ENCODE data around the gene GSTM2.

GSTM2 gene

GRCh38 chr1:109712321-109712864 lies 44.5 kb downstream of the GSTM2 start:
- Histone ChIP-seq H3K9me3 (ENCODE audit: severe bottlenecking) (peaks cover 8% of the 10 kb centered on the region), H3K27ac (no peak overlapping the region), H3K27me3 (ENCODE audit: insufficient read depth, low read depth, severe bottlenecking) (no peaks in the 10 kb centered on the region), H3K36me3 (no peaks in the 10 kb centered on the region), H3K4me3 (ENCODE audit: low read depth, low read length) (no peak overlapping the region)
- DNase-seq: no peak
- no peak for TF ChIP-seq CTCF (IDR thresholded peaks at IDR 0.05; ENCODE audit: low read depth, low read length)

DNA sequence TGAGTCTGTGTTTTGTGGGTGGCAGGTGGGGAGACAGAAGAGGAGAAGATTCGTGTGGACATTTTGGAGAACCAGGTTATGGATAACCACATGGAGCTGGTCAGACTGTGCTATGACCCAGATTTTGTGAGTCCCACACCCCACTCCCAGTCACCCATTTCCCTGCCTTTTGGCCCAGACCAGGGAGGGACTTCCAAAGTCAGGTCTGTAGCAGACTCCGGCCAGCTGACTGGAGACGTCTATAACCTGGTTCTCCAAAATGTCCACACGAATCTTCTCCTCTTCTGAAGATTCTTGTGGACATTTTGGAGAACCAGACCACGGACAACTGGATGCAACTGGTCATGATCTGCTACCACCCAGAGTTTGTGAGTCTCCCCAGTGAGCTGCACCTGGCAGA lies 45.8 kb downstream of the GSTM2 start:
- Histone ChIP-seq H3K36me3 (no peaks in the 10 kb centered on the region), H3K27me3 (ENCODE audit: insufficient read depth, low read depth, severe bottlenecking) (no peaks in the 10 kb centered on the region), H3K9me3 (ENCODE audit: severe bottlenecking) (peaks cover 5% of the 10 kb centered on the region), H3K4me3 (ENCODE audit: low read depth, low read length) (no peak overlapping the region), H3K27ac (no peak overlapping the region)
- no peak for TF ChIP-seq CTCF (IDR thresholded peaks at IDR 0.05; ENCODE audit: low read depth, low read length)
- DNase-seq: no peak

- Histone ChIP-seq H3K9me3 (ENCODE audit: severe bottlenecking) (no peaks in the 10 kb centered on the region), H3K4me3 (ENCODE audit: low read depth, low read length) (no peak overlapping the region), H3K27ac (no peak overlapping the region), H3K36me3 (no peaks in the 10 kb centered on the region), H3K27me3 (ENCODE audit: insufficient read depth, low read depth, severe bottlenecking) (no peaks in the 10 kb centered on the region)
- no peak for DNase-seq
- no peak for TF ChIP-seq CTCF (IDR thresholded peaks at IDR 0.05; ENCODE audit: low read depth, low read length)
Observed at GRCh38 chr1:109714661-109715372, 47.0 kb downstream of the GSTM2 start.

DNA sequence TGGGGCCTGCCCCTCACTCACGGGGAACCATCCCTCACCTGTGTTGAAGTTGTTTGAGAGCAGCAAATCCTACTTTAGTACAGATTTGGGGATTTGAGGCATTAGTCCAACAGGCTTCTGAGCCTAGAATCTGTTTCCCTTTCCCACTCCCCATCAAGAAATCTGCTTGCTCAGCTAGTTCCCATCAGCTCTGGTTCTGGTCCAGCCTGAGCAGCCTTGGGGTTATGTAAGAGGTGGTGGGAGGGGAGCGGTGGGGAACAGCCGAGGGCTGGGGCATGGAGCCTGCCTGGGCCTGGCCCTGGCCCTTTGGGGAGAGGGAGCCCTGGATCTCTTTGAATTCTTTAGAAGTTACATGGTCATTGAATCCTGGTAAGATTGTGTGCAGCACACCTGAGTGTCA lies 48.3 kb downstream of the GSTM2 start:
- H3K4me3 ChIP-seq (ENCODE audit: low read depth, low read length): no peak overlapping the region
- no peaks in the 10 kb centered on the region for H3K9me3 ChIP-seq (ENCODE audit: severe bottlenecking)
- no peaks in the 10 kb centered on the region for H3K27me3 ChIP-seq (ENCODE audit: insufficient read depth, low read depth, severe bottlenecking)
- TF ChIP-seq CTCF (IDR thresholded peaks at IDR 0.05; ENCODE audit: low read depth, low read length): no peak
- H3K27ac ChIP-seq: no peak overlapping the region
- H3K36me3 ChIP-seq: no peaks in the 10 kb centered on the region
- DNase-seq: no peak

GRCh38 chr1:109716570-109717090 lies 48.8 kb downstream of the GSTM2 start:
- Histone ChIP-seq H3K4me3 (ENCODE audit: low read depth, low read length) (no peak overlapping the region), H3K27ac (no peak overlapping the region), H3K9me3 (ENCODE audit: severe bottlenecking) (no peaks in the 10 kb centered on the region), H3K27me3 (ENCODE audit: insufficient read depth, low read depth, severe bottlenecking) (no peaks in the 10 kb centered on the region), H3K36me3 (no peaks in the 10 kb centered on the region)
- no peak for DNase-seq
- no peak for TF ChIP-seq CTCF (IDR thresholded peaks at IDR 0.05; ENCODE audit: low read depth, low read length)
